HG02571 (cell line): Measurements from ENCODE around the gene FADS6.

Experiments used
- ATAC-seq: cut with Tn5 transposase; IDR thresholded peaks from one replicate; pipeline ENCODE4 v1.9.1; 2021; ENCODE audit warnings: mild to moderate bottlenecking, moderate library complexity; ENCODE audit not compliant: unreplicated experiment

FADS6 gene

GRCh38 chr17:74833501-74834377 is 59.7 kb downstream of the FADS6 start:
- ATAC-seq: no peak

- no peak for ATAC-seq
Observed at GRCh38 chr17:74832421-74832820, 61.0 kb downstream of the FADS6 start.

GRCh38 chr17:74831444-74832146 is 61.8 kb downstream of the FADS6 start:
- no peak for ATAC-seq

GRCh38 chr17:74830861-74831260 is 62.6 kb downstream of the FADS6 start:
- no peak for ATAC-seq

GRCh38 chr17:74827800-74828199 is 65.6 kb downstream of the FADS6 start:
- ATAC-seq: no peak
